ENCODE results near the gene COPA.
"Not testable (repeated sequence)": the region's sequence is repeated elsewhere in the genome, so short reads cannot be mapped to it uniquely, and the experiment has no call there.

Gene COPA

DNA sequence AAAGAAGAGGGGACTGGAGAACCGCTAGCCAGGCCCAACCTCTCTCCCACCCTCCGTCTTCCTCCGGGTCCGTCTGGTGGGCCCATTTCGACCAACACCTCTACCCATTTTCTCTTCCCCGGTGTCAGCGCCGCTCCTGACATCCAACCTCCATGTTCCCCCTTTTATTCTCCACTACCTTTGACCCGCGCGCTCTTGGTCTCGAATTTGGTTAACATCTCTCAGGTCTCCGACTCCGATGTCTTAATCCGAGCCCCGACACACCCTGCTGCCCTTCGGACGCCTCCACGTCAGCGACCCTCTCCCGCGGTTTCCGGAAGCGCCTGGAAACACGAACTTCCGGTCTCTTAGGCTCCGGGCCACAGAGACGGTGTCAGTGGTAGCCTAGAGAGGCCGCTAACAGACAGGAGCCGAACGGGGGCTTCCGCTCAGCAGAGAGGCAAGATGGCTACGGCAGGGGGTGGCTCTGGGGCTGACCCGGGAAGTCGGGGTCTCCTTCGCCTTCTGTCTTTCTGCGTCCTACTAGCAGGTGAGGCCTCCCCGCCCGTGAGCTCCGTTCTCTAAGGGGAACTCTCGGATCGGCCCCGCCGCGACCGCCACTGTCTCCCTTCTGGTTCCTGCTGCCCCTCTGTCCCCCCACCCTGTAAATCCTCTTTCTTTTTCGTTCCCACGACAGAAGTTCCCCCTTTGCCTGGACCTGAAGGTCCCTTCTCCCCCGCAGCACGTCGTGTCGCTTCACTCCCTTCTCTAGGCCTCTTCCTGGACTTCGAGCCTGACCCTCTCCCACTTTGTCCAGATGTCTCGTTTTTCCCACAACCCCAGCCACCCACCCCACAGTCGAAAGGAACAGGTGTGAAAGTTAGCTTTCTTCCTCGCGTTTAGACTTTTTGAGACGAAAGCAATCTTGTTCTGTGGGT lies at the start of gene COPA, which contains the start of gene NCSTN:
COPA (minus strand) TSS at position 298 of the 917 bp plus-strand sequence; CDS start at position 218, 80 bp downstream.
NCSTN (plus strand) TSS at position 431 of the 917 bp plus-strand sequence; CDS start at position 445, 14 bp downstream.
- DNase-seq (ENCODE audit: low spot score) = peak; percentile 94

GRCh38 chr1:160388406-160388805 lies 45.4 kb upstream of the COPA start:
- DNase-seq (ENCODE audit: low spot score) = not testable (repeated sequence)

- DNase-seq (ENCODE audit: low spot score) = not testable (repeated sequence)
Observed at GRCh38 chr1:160384812-160385211, 41.8 kb upstream of the COPA start.

DNA sequence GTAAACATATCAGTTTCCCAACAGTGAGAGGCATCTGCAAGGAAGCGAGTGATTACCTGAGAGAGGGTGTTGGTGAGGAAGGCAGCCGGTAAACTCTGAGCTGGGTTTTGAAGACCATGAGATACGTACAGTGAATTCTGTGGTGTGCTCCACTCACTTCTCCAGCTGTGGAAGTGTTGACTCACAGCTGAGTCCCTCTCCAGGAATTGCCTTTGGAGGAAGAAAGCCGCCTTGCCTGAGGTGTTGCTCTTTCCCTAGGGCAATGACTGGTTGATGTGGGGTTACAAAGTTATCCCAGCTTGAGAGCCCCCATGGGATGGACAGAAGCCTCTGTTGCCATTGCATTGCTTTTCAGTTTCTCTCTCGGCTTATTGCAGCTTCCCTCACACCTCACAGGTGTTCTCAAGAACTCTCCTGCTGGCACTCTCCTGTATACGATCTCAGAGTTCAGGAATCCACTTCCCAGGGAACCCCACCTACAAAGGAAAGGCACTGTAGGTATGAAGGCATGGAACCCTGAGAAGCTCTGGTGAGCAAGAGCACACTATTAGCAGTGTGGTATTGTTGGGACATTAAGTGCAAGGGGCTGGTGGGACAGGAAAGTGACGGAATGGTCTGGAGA lies 34.6 kb upstream of the COPA start:
- DNase-seq (ENCODE audit: low spot score) = no peak

GRCh38 chr1:160376525-160377131 lies 33.6 kb upstream of the COPA start:
- no peak for DNase-seq (ENCODE audit: low spot score)

- DNase-seq (ENCODE audit: low spot score) = no peak
Observed at GRCh38 chr1:160375788-160376524, 32.9 kb upstream of the COPA start.

DNA sequence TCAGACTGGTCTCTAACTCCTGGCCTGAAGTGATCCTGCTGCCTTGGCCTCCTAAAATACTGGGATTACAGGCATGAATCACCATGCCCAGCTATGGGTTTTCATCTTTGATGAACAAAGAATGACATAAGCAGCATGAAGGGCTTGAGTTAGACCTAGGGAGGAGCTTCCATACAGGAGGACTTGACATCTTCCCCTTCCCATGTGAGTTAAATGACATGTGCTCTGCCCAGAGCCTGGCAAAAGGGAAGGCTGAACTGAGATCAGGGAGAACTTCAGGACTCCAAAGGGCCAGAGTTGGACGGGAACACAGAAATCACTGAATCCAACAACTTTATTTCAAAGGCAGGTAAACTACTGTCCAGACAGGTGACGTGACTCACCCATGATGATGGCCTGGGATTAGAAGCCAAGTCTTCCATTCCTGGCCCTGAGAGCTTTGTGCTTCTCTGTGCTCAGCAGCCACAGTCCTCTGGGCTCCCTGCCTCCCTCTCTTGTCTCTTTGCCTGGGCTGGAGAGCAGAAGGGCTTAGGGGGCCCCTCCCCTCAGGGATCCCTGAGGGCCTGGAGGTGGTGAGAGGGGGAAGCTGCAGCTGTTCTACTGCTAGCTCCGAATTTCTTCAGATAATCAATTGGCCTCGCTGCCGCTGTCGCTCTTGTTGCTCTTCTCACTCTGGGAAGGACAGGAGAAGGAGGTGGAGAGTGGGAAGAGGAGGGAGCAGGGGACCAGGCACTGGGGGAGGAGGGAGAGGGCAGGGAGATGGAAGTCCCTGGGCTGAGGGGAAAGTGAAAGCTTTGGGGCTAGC lies 31.5 kb upstream of the COPA start:
- no peak for DNase-seq (ENCODE audit: low spot score)

DNA sequence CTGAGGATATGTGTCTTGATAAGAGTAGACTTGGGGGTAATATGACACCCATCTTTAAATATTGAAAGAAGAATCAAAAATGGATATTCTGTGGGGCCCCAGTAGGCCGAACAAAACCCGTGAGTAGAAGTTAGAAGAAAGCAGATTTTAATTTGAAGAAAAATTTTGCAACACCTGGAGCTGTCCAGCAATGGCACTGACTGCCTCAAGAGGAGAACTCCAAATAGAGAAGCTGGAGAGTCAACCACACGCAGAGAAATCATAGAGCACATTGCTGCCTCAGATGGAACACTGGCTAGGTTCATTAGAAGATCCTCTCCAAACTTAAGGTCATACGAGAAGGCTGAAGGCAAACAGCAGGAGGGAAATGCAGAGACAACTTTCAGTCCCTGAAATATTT lies 30.6 kb upstream of the COPA start:
- no peak for DNase-seq (ENCODE audit: low spot score)

- no peak for DNase-seq (ENCODE audit: low spot score)
Observed at GRCh38 chr1:160371756-160372155, 28.7 kb upstream of the COPA start.

GRCh38 chr1:160371346-160371631 lies 28.2 kb upstream of the COPA start:
- DNase-seq (ENCODE audit: low spot score) = no peak

DNA sequence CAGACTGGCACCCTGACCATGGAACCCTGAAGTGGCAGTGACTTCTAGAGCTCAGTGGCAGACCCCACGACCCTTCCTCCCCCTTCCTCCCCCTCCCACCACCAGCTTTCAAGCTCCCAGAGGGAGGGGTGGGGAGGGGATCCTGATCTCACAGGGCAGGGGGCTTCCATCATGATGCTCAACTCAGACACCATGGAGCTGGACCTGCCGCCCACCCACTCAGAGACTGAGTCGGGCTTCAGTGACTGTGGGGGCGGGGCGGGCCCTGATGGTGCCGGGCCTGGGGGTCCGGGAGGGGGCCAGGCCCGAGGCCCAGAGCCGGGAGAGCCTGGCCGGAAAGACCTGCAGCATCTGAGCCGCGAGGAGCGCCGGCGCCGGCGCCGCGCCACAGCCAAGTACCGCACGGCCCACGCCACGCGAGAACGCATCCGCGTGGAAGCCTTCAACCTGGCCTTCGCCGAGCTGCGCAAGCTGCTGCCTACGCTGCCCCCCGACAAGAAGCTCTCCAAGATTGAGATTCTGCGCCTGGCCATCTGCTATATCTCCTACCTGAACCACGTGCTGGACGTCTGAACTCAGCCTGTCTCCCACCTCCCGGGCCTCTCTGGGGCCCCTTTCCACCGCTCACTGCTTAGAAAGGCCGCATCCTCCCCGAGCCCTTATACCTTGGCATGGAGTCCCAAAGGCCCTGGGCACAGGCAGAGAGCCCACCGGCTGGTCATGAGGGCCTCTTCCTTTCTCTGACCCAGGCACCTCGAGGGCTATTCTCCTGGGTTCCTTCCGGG lies 27.7 kb upstream of the COPA start:
- DNase-seq (ENCODE audit: low spot score) = no peak

DNA sequence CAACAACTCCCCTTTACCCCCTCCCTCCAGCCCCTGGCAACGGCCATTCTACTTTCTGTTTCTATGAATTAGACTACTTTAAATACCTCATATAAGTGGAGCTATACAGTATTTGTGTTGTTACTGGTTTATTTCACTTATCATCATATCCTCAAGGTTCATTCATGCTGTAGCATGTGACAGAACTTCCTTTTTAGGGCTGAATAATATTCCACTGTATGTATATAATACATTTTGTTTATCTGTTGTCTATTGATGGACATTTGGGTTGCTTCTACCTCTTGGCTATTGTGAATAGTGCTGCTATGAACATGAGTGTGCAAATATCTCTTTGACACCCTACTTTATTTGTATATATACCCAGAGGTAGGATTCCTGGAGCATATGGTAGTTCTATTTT lies 26.0 kb upstream of the COPA start:
- no peak for DNase-seq (ENCODE audit: low spot score)

- DNase-seq (ENCODE audit: low spot score) = no peak
Observed at GRCh38 chr1:160367934-160368923, 25.2 kb upstream of the COPA start.

DNA sequence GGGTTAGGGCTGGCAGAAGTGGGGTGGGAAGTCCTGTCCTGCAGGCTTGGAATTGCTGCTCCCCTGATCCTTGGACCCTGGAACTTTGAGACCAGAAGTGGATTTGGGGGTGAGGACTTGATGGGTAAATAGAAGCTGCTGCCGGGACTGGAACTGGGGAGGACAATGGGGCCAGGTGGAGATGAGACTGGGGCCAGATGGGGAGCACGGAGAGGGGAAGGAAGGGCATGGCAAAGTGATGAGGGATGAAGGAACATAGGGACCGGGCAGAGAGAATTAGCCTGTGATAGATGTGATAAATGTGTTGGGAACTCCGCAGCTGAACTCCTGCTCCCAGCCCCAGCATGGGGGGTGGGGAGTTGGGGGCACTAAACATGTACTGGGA lies 24.5 kb upstream of the COPA start:
- DNase-seq (ENCODE audit: low spot score) = no peak

- no peak for DNase-seq (ENCODE audit: low spot score)
Observed at GRCh38 chr1:160366731-160367515, 23.9 kb upstream of the COPA start, which contains the start of gene NHLH1. TSS of gene NHLH1 (plus strand) at chr1:160367071. CDS start at chr1:160370732, 3,661 bp downstream.

DNA sequence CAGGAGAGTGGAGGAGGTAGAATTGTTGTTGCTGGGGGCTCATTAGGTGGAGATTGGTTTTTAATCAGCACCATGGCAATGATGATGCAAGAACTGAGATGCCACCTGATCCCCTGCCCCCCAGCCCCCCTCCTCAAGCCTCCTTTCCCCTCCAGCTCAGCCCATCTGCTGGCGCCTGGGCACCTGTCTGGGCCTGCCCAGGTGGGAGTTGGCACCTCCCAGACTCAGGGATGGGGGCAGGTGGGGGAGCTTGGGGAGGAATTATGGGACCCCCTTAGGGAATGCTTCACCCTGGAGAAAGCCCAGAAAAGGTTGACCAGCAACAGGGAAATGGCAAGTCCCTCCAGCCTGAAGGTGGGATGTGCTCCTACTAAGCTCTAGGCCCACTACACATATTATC lies 22.3 kb upstream of the COPA start:
- DNase-seq (ENCODE audit: low spot score) = no peak

DNA sequence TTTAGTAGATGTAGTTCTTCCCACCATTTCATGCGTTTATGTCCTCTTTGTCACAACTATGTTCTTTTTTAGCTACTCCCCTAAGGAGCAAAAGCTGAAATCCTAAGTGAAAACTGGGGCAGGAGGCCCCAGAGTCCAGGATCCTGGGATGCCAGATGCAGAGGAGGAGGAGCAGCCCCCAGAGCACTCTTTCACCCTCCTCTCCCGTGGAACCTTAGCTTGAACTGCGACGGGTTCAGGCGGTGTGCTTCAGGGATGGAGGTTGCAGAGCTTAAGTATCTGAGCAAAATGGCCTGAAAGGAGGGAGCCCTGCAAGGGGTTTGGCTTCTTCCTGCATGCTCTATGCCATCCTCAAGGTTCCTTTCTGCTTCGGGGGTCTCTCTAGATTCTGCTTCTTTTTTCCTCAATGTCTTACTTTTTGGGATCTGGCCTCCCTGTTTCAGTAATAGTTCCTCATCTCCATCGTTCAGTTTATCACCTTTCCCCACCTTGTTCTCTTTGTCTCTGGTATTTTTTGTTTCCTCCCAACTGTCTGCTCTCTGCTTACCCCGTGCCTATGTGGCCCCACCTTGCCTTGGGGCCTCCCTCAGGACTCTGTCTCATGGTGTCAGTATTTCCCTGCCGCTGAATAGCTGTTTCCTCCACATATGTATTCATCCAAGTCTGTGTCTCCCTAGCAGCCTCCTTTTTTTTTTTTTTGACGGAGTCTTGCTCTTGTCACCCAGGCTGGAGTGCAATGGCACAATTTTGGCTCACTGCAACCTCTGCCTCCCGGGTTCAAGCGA lies 21.1 kb upstream of the COPA start:
- DNase-seq (ENCODE audit: low spot score) = no peak

DNA sequence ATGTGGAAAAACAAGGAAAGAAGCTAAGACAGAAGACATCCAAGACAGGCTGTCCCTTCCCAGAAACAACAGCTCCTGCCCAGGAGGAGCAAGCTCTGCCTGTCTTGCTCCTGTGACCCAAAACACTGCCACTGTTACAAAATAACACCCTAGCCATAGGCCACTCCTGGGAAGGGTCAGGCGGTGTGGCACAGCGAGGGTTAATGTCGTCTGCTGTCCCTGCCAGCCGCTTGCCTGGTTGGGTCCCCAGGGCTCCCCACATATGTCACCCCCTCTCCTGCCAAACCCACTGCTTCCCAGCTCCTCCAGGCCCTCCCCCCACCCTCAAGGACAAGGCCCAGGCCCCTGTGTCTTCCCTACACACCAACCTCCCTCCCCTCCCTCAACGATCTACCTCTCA lies 20.0 kb upstream of the COPA start:
- peak; percentile 42 for DNase-seq (ENCODE audit: low spot score)
